ENCODE data around the gene KCTD17.

The KCTD17 gene

DNA sequence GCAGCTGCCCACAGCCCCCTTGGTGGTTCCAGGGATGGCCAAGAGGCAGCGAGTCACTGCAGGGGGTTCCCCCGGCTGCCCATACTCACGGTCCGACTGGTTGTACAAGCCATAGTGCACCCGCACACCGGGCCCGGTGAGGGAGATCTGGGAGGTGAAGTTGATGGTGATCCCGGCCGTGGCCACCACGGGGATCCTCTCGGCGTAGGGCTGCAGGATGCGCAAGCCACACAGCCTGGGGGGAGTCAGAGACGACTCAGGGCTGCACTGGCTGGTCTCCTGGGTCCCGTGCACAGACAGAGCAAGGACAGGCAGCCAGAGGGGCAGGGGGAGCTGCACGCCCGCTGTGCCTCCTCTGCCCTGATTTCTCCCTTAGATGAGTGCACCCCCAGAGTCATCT is 23.5 kb downstream of the KCTD17 start:
- TF ChIP-seq CTCF (conservative IDR thresholded peaks at IDR 0.05; ENCODE audit: low read depth): no peak
- no peak overlapping the region for H3K27ac ChIP-seq
- ChIA-PET CTCF (no interaction called here), POLR2A (ENCODE audit: low non-redundant PET) (no interaction called here)
- DNase-seq (ENCODE audit: low spot score): no peak

- no peak for TF ChIP-seq CTCF (conservative IDR thresholded peaks at IDR 0.05; ENCODE audit: low read depth)
- no peak for DNase-seq (ENCODE audit: low spot score)
- CTCF ChIA-PET: no interaction called here
- H3K27ac ChIP-seq: no peak overlapping the region
- POLR2A ChIA-PET (ENCODE audit: low non-redundant PET): no interaction called here
Measured at GRCh38 chr22:37075822-37076433, 24.4 kb downstream of the KCTD17 start.

- POLR2A ChIA-PET (ENCODE audit: low non-redundant PET): no interaction called here
- DNase-seq (ENCODE audit: low spot score): peak; percentile 65
- peak; percentile 88 for TF ChIP-seq CTCF (conservative IDR thresholded peaks at IDR 0.05; ENCODE audit: low read depth)
- CTCF ChIA-PET: interaction anchor here (0.6 to 0.7 kb wide), 4 partner anchors 49 to 320 kb away, joined by 3 to 4 read pairs (median 3); no protein-coding TSS in a partner anchor
- H3K27ac ChIP-seq: no peak overlapping the region
Measured at GRCh38 chr22:37077802-37078448, 26.4 kb downstream of the KCTD17 start.

- ChIA-PET POLR2A (ENCODE audit: low non-redundant PET) (no interaction called here), CTCF (no interaction called here)
- TF ChIP-seq CTCF (conservative IDR thresholded peaks at IDR 0.05; ENCODE audit: low read depth): no peak
- H3K27ac ChIP-seq: no peak overlapping the region
- no peak for DNase-seq (ENCODE audit: low spot score)
Measured at GRCh38 chr22:37079158-37079557, 27.6 kb downstream of the KCTD17 start.

DNA sequence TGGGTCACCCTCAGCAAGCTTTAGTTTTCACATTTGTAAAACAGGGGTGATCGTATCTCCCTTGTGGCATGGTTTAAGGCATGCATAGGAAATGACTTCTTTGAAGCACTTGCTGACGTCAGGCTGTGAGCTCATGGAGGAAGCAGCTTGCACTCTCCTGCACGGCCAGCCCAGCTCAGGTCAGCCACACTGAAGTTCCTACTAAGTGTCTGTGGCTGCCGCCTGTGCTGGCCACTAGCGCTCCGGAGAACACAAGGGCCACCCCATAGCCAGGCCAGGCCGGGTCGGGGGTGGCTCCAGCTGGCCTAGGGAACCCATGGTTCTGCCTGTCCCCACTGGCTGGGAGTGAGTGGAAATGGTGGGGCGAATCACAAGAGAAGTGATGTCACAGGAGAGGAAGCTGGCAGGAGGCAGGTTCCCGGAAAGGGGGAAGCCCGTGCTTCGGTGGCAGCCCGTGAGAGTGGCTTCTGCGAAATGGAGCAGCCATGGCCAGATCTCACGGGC is 28.2 kb downstream of the KCTD17 start:
- ChIA-PET CTCF (no interaction called here), POLR2A (ENCODE audit: low non-redundant PET) (no interaction called here)
- TF ChIP-seq CTCF (conservative IDR thresholded peaks at IDR 0.05; ENCODE audit: low read depth): no peak
- no peak for DNase-seq (ENCODE audit: low spot score)
- H3K27ac ChIP-seq: no peak overlapping the region

DNA sequence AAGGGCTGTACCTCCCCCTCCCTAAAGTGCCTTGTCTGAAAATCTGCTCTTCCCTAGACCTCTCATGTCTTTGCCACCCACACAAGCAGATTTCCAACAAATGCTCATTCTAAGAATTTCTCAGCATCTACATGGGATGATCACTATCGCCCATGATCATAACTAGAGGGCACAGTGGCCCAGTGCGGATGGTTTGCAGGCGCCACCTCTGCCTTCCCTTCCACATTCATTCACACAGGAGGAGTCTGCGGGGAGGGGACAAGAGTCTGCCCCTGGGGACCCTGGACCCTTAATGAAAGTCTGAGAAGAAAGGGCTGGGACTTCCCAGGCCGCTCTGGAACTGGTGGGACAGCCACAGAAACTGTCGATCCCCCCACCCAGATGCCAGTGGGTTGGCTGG is 28.9 kb downstream of the KCTD17 start:
- TF ChIP-seq CTCF (conservative IDR thresholded peaks at IDR 0.05; ENCODE audit: low read depth): no peak
- CTCF ChIA-PET: no interaction called here
- POLR2A ChIA-PET (ENCODE audit: low non-redundant PET): no interaction called here
- no peak for DNase-seq (ENCODE audit: low spot score)
- H3K27ac ChIP-seq: no peak overlapping the region
